DND-41 (cell line): ENCODE measurements around the gene GPR34.

Experiments used
- CTCF ChIP-seq: IDR thresholded peaks from 2 replicates; pipeline ENCODE4 v1.5.1; 2012; ENCODE audit warnings: borderline replicate concordance, low read length, moderate library complexity, mild to moderate bottlenecking; ENCODE audit not compliant: poor library complexity, severe bottlenecking; ENCODE audit errors: extremely low read depth
- EZH2 ChIP-seq: IDR thresholded peaks from 3 replicates; pipeline ENCODE4 v1.6.1; 2012; ENCODE audit warnings: borderline replicate concordance, low read depth, mild to moderate bottlenecking, moderate library complexity, low read length, inconsistent platforms; ENCODE audit not compliant: severe bottlenecking

- no peak for TF ChIP-seq CTCF
- no peak for TF ChIP-seq EZH2
These were observed 4.3 kb downstream of the GPR34 start for GRCh38 chrX:41693024-41693423.
